Endothelial cell of umbilical vein (primary cell): ENCODE results near the gene GJB3. TPM values are rescaled to one million over a fixed set of nuclear protein-coding genes. Genes with fewer than 3 reads are reported as not detected.

ENCODE experiments used
- BruUV-seq: library from RNA; stranded (reverse); fragments of 400-500 nt; replicated peaks from 2 replicates; lab custom pipeline; 2021; lab: Mats Ljungman, UMichigan
- CTCF ChIA-PET: fragments of 300-600, 350-600 bp; sonication (Branson Sonifier 250); formaldehyde crosslinking; loops from one replicate; lab custom pipeline; 2021; ENCODE audit warnings: antibody characterized with exemption, inconsistent platforms; lab: Charles Lee
- POLR2A ChIA-PET: fragments of 300-600, 350-600 bp; sonication (Branson Sonifier 250); formaldehyde crosslinking; loops from one replicate; lab custom pipeline; 2021; ENCODE audit warnings: antibody characterized with exemption, inconsistent platforms; lab: Charles Lee
- DNase-seq: peaks from one replicate; pipeline ENCODE4 v3.0.0-alpha.2; 2011; ENCODE audit warnings: low read depth, low spot score
- FAIRE-seq: peaks from 2 replicates; lab custom pipeline; 2011; peaks lifted over from hg19 to GRCh38; lab: Jason Lieb, UNC
- H2AFZ ChIP-seq: 2 replicates; pipeline ENCODE4 v1.6.0; 2012; ENCODE audit warnings: low read depth, low read length, control low read depth, inconsistent platforms
- H3K27ac ChIP-seq: 2 replicates; pipeline ENCODE4 v1.5.1; 2011; ENCODE audit warnings: low read depth, mild to moderate bottlenecking, control low read depth, low read length, moderate library complexity; ENCODE audit not compliant: insufficient read depth
- H3K27me3 ChIP-seq, 2 experiments: 2 replicates each; pipeline versions ENCODE4 v1.6.0 to v1.6.1; 2011; ENCODE audit warnings: low read length in 2 of 2, mixed read lengths in 1 of 2; ENCODE audit not compliant: control insufficient read depth in 2 of 2, insufficient read depth in 2 of 2
- H3K36me3 ChIP-seq, 2 experiments: 2 replicates in 1 of 2; 3 replicates in 1 of 2; pipeline ENCODE4 v1.5.1; 2011; ENCODE audit warnings: low read length in 2 of 2, mild to moderate bottlenecking in 1 of 2, moderate library complexity in 1 of 2; ENCODE audit not compliant: control insufficient read depth in 2 of 2, insufficient read depth in 2 of 2; ENCODE audit errors: extremely low read depth in 1 of 2
- H3K4me1 ChIP-seq: 3 replicates; pipeline ENCODE4 v1.5.1; 2011; ENCODE audit warnings: mild to moderate bottlenecking, low read length; ENCODE audit not compliant: control insufficient read depth, insufficient read depth; ENCODE audit errors: extremely low read depth
- H3K4me2 ChIP-seq: 2 replicates; pipeline ENCODE4 v1.6.1; 2011; ENCODE audit warnings: low read length, control low read depth, mixed read lengths; ENCODE audit not compliant: insufficient read depth
- H3K4me3 ChIP-seq, 3 experiments: fragments of 200-600 bp in 1 of 3; sonication (generic), shearing (Covaris generic) in 1 of 3; replicated peaks in 1 of 3; 2 replicates each; pipeline ENCODE4 v1.5.1; 2011 to 2016; ENCODE audit warnings: control low read depth in 3 of 3, low read length in 3 of 3, mild to moderate bottlenecking in 2 of 3, inconsistent platforms in 1 of 3, low read depth in 1 of 3, moderate library complexity in 1 of 3; ENCODE audit not compliant: insufficient read depth in 1 of 3
- H3K79me2 ChIP-seq: 2 replicates; pipeline ENCODE4 v1.6.0; 2012; ENCODE audit warnings: low read length, inconsistent platforms; ENCODE audit not compliant: control insufficient read depth, insufficient read depth
- H3K9ac ChIP-seq: replicated peaks from 2 replicates; pipeline ENCODE3; 2011; ENCODE audit warnings: low read length, control low read depth; ENCODE audit not compliant: insufficient read depth; ENCODE audit errors: extremely low read depth
- H3K9me1 ChIP-seq: replicated peaks from 3 replicates; pipeline ENCODE4 v1.6.0; 2011; ENCODE audit warnings: mild to moderate bottlenecking, low read length; ENCODE audit not compliant: control insufficient read depth, insufficient read depth; ENCODE audit errors: extremely low read depth
- H3K9me3 ChIP-seq: replicated peaks from 2 replicates; pipeline ENCODE4 v1.5.1; 2012; ENCODE audit warnings: low read length, inconsistent platforms; ENCODE audit not compliant: control insufficient read depth, insufficient read depth
- H4K20me1 ChIP-seq: replicated peaks from 2 replicates; pipeline ENCODE3; 2011; ENCODE audit warnings: mild to moderate bottlenecking, low read length; ENCODE audit not compliant: control insufficient read depth, insufficient read depth; ENCODE audit errors: extremely low read depth
- CTCF ChIP-seq, 2 donors: IDR thresholded peaks; 1 replicate in 1 of 2; 2 replicates in 1 of 2; pipeline ENCODE4 v1.5.1; 2011; ENCODE audit warnings: low read length in 2 of 2, mild to moderate bottlenecking in 2 of 2, moderate library complexity in 2 of 2, control low read depth in 1 of 2, inconsistent platforms in 1 of 2, low read depth in 1 of 2; ENCODE audit not compliant: insufficient read depth in 1 of 2; ENCODE audit errors: extremely low read depth in 1 of 2
- EZH2 ChIP-seq: IDR thresholded peaks from 2 replicates; pipeline ENCODE4 v1.6.1; 2012; ENCODE audit warnings: borderline replicate concordance, low read depth, mild to moderate bottlenecking, moderate library complexity, low read length, inconsistent platforms; ENCODE audit not compliant: severe bottlenecking
- POLR2A ChIP-seq: IDR thresholded peaks from 2 replicates; pipeline ENCODE4 v1.6.1; 2012; ENCODE audit warnings: low read depth, mild to moderate bottlenecking, control low read depth, low read length
- POLR2AphosphoS5 ChIP-seq: IDR thresholded peaks from 2 replicates; pipeline ENCODE4 v1.6.1; 2012; ENCODE audit warnings: low read depth, mild to moderate bottlenecking, control low read depth, low read length, moderate library complexity; ENCODE audit not compliant: insufficient read depth
- dilution Hi-C: fragments of 300-500 bp; cut with MboI; formaldehyde crosslinking; loops from one replicate; pipeline ENCODE4 v1.15.0; 2019; ENCODE audit warnings: low sequenced_read_pairs; ENCODE audit not compliant: extremely low pct_ligation_motif_present
- intact Hi-C: fragments of 100-400 bp; cut with micrococcal nuclease; formaldehyde crosslinking; loops from one replicate; pipeline ENCODE4 v1.10.0; 2022
- polyA plus RNA-seq, 4 experiments: library from polyadenylated mRNA; depleted of rRNA in 3 of 4; stranded (reverse) in 3 of 4; unstranded in 1 of 4; fragments of >200 nt; gene quantifications; 2 replicates each; pipeline versions ENCODE4 v1.2.1 to v1.2.3, GENCODE V29; 2011 to 2012; ENCODE audit warnings: missing spikeins in 1 of 4
- total RNA-seq: library from RNA; stranded (reverse); gene quantifications from 2 replicates; pipeline ENCODE4 v1.2.3, GENCODE V29; 2021

Gene GJB3
- total and polyA plus RNA-seq, 2 donors (not counting 3 experiments of a cell fraction or from before 2014, with no cell fraction given): not detected

- CTCF ChIA-PET: interaction anchor here (2.3 kb wide), 1 partner anchor 17 kb away, joined by 9 read pairs; no protein-coding TSS in a partner anchor
- BruUV-seq: no TSS peak
- FAIRE-seq: no peak
These were observed 21.3 kb upstream of the GJB3 start, which contains the start of gene GJB4 for GRCh38 chr1:34759503-34760357. Gene GJB4, plus strand, starts transcription at chr1:34759740. Its CDS starts 1,515 bp downstream, at chr1:34761255.

More at GRCh38 chr1:34759503-34760357, 21.3 kb upstream of the GJB3 start, which contains the start of gene GJB4:
- Histone ChIP-seq H3K9me1 (no peaks in the 10 kb centered on the region), H3K9ac (no peak within 1 kb of the TSS), H3K4me3 (no peak within 1 kb of the TSS), H3K4me2 (no peak within 1 kb of the TSS), H3K79me2 (no peaks in the 10 kb centered on the region), H4K20me1 (no peaks in the 10 kb centered on the region), H2AFZ (no peak within 1 kb of the TSS), H3K27me3 (no peaks in the 10 kb centered on the region), H3K36me3 (no peaks in the 10 kb centered on the region), H3K9me3 (no peaks in the 10 kb centered on the region), H3K4me1 (no peaks in the 10 kb centered on the region), H3K27ac (no peak within 1 kb of the TSS)
- no peak for TF ChIP-seq CTCF (IDR thresholded peaks at IDR 0.05; ENCODE audit: extremely low read depth in 1 of 2, insufficient read depth in 1 of 2, low read depth in 1 of 2, low read length in 2 of 2)
- TF ChIP-seq POLR2AphosphoS5: no peak
- TF ChIP-seq EZH2: no peak
- no peak for TF ChIP-seq POLR2A
- POLR2A ChIA-PET: no interaction called here
- dilution Hi-C loops: no loop called here
- no peak for DNase-seq
- intact Hi-C loops: no loop called here
